Measurements from ENCODE around the gene FAM53B. TPM values are rescaled to one million over a fixed set of nuclear protein-coding genes. Genes with fewer than 3 reads are reported as not detected.

Gene FAM53B
- total RNA-seq, 2 donors from 2014 or later = 43.3 to 45.2 TPM

DNA sequence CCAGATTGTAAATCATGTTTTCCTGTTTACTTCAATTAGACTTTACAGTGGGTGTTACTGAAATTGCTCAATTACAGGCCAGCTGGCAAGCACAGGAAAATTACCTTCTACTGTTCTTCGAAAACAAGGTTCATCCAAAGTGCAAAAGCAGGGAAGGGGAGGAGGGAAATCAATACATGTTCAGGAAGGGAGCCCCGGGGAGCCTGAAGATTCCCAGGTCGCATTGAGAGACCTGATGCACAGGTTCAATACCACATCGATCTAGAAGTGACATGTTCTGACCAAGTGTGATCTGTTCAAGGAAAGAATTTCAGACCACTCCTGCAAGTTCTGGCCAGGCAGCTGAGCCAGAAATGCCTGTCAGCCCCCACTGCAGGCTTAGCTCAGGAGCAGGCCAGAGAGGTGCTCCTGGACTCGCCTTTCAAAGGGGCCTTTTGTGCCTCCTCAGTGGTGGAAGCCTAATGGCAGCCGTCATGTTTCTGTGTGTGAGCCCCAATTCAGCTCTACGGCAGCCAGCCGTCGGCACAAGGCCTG, 35.9 kb downstream of the FAM53B start:
- Histone ChIP-seq H3K9me3 (no peaks in the 10 kb centered on the region), H3K27ac (peak overlapping the region; percentile 67), H3K4me3 (no peak overlapping the region), H3K27me3 (no peaks in the 10 kb centered on the region), H3K36me3 (peaks cover 6% of the 10 kb centered on the region), H3K9ac (ENCODE audit: low read depth in 2 of 2, low read length in 2 of 2) (peak overlapping the region; percentile 12 to 52), H3K4me1 (peaks cover 37% of the 10 kb centered on the region)
- no peak for TF ChIP-seq CTCF (IDR thresholded peaks at IDR 0.05)
- intact Hi-C loops (cut with DNase I) = no loop called here
- DNase-seq = no peak

DNA sequence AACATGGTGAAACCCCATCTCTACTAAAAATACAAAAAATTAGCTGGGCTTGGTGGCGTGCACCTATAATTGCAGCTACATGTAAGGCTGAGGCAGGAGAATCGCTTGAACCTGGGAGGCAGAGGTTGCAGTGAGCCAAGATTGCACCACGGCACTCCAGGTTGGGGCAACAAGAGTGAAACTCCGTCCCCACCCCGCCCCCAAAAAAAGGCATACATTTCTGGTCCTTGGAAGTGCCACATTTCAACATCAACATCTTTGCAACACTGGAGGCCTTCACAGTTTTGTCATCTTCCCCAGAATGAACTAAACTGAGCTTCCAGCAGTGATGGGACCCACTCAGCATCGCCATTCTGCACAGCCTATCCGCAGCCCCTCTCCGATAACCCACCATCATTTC, 36.6 kb downstream of the FAM53B start:
- no peak for DNase-seq
- TF ChIP-seq CTCF (IDR thresholded peaks at IDR 0.05) = no peak
- Histone ChIP-seq H3K9me3 (no peaks in the 10 kb centered on the region), H3K36me3 (peaks cover 6% of the 10 kb centered on the region), H3K27ac (peak overlapping the region; percentile 67), H3K27me3 (no peaks in the 10 kb centered on the region), H3K4me3 (no peak overlapping the region), H3K9ac (ENCODE audit: low read depth in 2 of 2, low read length in 2 of 2) (no peak overlapping the region), H3K4me1 (peaks cover 37% of the 10 kb centered on the region)
- intact Hi-C loops (cut with DNase I) = no loop called here

DNA sequence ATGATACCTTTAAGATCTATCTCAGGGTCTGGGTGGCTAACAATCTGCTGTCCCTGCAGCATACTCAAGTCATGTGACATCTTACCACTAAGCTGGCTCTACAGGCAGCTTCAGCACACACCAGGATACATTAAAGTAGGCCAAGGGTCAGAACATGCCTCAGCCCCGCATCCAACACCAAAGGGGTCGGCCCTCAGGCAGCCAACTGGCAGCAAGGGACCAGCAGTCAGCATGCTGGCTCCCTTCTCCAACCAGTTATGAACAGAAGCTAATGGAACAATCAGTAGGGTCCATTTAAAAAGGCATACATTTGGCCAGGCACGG, 37.1 kb downstream of the FAM53B start:
- H3K27ac ChIP-seq = peak overlapping the region; percentile 67
- no peaks in the 10 kb centered on the region for H3K9me3 ChIP-seq
- no peaks in the 10 kb centered on the region for H3K27me3 ChIP-seq
- intact Hi-C loops (cut with DNase I) = no loop called here
- peaks cover 37% of the 10 kb centered on the region for H3K4me1 ChIP-seq
- DNase-seq = no peak
- H3K4me3 ChIP-seq = no peak overlapping the region
- no peak for TF ChIP-seq CTCF (IDR thresholded peaks at IDR 0.05)
- H3K9ac ChIP-seq (ENCODE audit: low read depth in 2 of 2, low read length in 2 of 2) = peak overlapping the region in 1 of 2 donors; percentile 24
- H3K36me3 ChIP-seq = peaks cover 6% of the 10 kb centered on the region

DNA sequence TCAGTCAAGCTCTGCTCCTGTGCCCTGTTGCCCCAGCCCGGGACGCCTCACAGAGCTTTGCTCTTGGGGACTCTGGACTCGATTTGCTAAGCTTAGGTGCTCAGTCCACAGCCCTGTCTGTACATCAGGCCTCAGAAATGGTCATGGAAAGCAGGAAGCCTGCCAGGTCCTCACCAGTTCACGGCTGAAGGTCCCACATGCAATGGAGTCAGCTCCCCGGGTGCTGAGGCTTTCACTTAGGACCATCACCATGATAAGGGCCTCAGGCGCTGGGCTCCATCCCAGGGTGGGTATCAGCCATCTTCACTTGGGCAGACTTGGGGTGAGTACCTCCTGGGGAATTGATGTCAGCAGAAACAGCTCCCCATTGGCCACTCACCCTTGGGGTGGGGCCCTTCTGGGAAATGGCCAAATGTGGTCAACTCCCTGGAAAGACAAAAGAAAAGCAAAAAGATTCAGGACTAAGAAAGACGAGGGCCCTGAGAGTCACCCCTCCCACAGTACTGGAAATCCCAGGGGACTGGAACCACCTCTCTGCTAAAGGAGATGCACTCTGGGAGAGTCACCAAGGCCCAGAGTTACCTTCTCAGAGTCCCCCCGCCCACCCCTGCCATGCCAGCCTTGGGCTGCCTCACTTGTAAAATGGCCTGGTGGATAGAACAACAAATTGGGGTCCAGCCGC, 37.6 kb downstream of the FAM53B start:
- no peaks in the 10 kb centered on the region for H3K27me3 ChIP-seq
- H3K9me3 ChIP-seq = no peaks in the 10 kb centered on the region
- no peak overlapping the region for H3K27ac ChIP-seq
- peaks cover 6% of the 10 kb centered on the region for H3K36me3 ChIP-seq
- intact Hi-C loops (cut with DNase I) = no loop called here
- no peak for DNase-seq
- H3K4me3 ChIP-seq = no peak overlapping the region
- TF ChIP-seq CTCF (IDR thresholded peaks at IDR 0.05) = no peak
- H3K4me1 ChIP-seq = peaks cover 37% of the 10 kb centered on the region
- H3K9ac ChIP-seq (ENCODE audit: low read depth in 2 of 2, low read length in 2 of 2) = peak overlapping the region in 1 of 2 donors; percentile 24

DNA sequence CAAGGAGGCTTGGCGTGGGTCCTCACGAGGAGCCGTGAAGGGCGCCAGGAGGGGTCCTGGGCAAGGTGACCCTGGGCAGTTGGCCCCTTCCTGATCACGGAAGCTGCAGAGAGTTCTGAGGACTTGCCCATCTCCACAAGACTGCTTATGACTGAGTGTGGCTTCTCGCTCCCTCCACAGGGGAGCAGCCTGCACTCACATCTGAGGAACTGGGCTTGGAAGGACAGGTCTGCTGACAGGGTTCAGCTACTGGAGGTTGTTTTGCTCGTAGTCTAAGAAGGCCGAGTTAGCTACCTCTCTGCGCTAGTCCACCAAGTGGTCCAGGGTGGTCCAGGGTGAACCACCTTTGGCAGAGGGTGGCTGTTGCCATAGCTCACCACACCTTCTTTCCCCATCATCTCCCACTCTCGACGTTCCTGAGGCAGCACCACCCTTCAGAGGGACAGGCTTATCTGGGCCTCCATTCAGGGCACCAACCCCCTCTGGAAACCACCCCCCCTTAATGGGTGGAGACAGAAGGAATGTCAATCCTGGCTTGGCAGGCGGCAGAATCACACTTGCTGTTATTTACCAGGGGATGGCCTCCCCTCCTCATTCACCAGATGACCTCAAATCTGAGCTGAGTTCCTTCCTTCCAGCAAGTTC, 38.2 kb downstream of the FAM53B start:
- intact Hi-C loops (cut with DNase I) = no loop called here
- H3K4me3 ChIP-seq = no peak overlapping the region
- H3K4me1 ChIP-seq = peaks cover 41% of the 10 kb centered on the region
- DNase-seq = no peak
- H3K27ac ChIP-seq = peak overlapping the region; percentile 20
- no peaks in the 10 kb centered on the region for H3K9me3 ChIP-seq
- peaks cover 6% of the 10 kb centered on the region for H3K36me3 ChIP-seq
- TF ChIP-seq CTCF (IDR thresholded peaks at IDR 0.05) = no peak
- no peaks in the 10 kb centered on the region for H3K27me3 ChIP-seq
- peak overlapping the region in 1 of 2 donors; percentile 23 for H3K9ac ChIP-seq (ENCODE audit: low read depth in 2 of 2, low read length in 2 of 2)

All from colonic mucosa (tissue), 4 donors.